Type B pancreatic cell (in vitro differentiated cells): ENCODE results near the gene TUBB6. TPM values are rescaled to one million over a fixed set of nuclear protein-coding genes. Genes with fewer than 3 reads are reported as not detected.

Experiments used
- DNase-seq: peaks from one replicate; pipeline ENCODE4 v3.0.0; 2021; ENCODE audit warnings: mixed read lengths; ENCODE audit not compliant: unreplicated experiment; ENCODE audit errors: extremely low spot score
- H3K27ac Mint-ChIP-seq: 2 replicates; pipeline ENCODE4 v1.8.0; 2021; ENCODE audit warnings: mild to moderate bottlenecking, mixed read lengths
- H3K27me3 Mint-ChIP-seq: 2 replicates; pipeline ENCODE4 v1.8.0; 2021; ENCODE audit warnings: mixed read lengths
- H3K36me3 Mint-ChIP-seq: 2 replicates; pipeline ENCODE4 v1.8.0; 2021; ENCODE audit warnings: mixed read lengths
- H3K4me1 Mint-ChIP-seq: one replicate; pipeline ENCODE4 v1.8.0; 2021; ENCODE audit warnings: mixed read lengths; ENCODE audit not compliant: unreplicated experiment
- H3K4me3 Mint-ChIP-seq: 2 replicates; pipeline ENCODE4 v1.8.0; 2021; ENCODE audit warnings: mild to moderate bottlenecking, mixed read lengths
- H3K9me3 Mint-ChIP-seq: 2 replicates; pipeline ENCODE4 v1.8.0; 2021; ENCODE audit warnings: mixed read lengths
- total RNA-seq: library from RNA; stranded (reverse); gene quantifications from 2 replicates; pipeline ENCODE4 v1.2.1, GENCODE V29; 2021; ENCODE audit warnings: low replicate concordance
- TF ChIP-seq, protein P1 (sequence below): fragments of 200-600 bp; sonication (generic); conservative IDR thresholded peaks from 2 replicates; pipeline ENCODE4 v1.5.0; 2021; ENCODE audit warnings: antibody characterized with exemption, mild to moderate bottlenecking

TUBB6 gene
- total RNA-seq, 1 donor from 2014 or later = 83.8 TPM

DNA sequence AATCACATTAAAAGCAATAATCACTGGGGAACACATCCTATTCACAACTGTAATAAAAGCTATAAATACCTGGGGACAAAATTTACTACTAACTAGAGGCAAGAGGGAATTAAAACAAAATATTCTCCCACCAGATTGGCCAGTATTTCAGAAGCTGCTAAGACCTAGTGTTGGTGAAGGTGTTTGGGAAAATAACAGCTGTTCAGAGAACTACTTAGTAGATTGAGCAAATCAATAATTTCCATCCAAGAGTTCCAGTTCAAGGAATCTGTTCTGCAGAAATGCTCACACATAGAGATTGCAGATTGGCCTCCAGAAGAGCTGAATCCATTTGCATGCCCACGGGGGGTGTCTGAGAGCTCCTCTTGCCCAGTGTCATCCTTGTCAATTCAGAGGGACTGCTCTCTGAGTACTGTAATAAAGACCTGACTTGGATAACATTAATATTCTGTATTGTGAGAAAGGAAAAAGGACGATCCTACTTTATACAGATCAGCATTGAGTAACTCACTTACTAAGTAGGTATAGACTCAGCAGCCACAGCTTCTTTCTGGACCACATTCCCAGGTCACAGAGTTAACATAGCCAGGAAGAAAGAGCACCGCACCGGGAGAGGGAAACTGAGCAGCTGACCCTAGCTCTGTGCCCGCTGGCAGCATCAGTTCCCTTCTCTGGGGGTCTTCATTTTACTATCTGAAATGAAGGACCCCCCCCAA is 5.6 kb downstream of the TUBB6 start:
- peak overlapping the region; percentile 50 for H3K4me3 Mint-ChIP-seq
- H3K36me3 Mint-ChIP-seq = peaks cover 41% of the 10 kb centered on the region
- peaks cover 18% of the 10 kb centered on the region for H3K4me1 Mint-ChIP-seq

GRCh38 chr18:12314591-12315305 is 6.7 kb downstream of the TUBB6 start:
- no peak overlapping the region for H3K4me3 Mint-ChIP-seq
- H3K9me3 Mint-ChIP-seq = peaks cover 6% of the 10 kb centered on the region
- H3K27me3 Mint-ChIP-seq = no peaks in the 10 kb centered on the region
- no peak overlapping the region for H3K27ac Mint-ChIP-seq
- DNase-seq = no peak
- peaks cover 36% of the 10 kb centered on the region for H3K36me3 Mint-ChIP-seq
- TF ChIP-seq, protein P1, sequence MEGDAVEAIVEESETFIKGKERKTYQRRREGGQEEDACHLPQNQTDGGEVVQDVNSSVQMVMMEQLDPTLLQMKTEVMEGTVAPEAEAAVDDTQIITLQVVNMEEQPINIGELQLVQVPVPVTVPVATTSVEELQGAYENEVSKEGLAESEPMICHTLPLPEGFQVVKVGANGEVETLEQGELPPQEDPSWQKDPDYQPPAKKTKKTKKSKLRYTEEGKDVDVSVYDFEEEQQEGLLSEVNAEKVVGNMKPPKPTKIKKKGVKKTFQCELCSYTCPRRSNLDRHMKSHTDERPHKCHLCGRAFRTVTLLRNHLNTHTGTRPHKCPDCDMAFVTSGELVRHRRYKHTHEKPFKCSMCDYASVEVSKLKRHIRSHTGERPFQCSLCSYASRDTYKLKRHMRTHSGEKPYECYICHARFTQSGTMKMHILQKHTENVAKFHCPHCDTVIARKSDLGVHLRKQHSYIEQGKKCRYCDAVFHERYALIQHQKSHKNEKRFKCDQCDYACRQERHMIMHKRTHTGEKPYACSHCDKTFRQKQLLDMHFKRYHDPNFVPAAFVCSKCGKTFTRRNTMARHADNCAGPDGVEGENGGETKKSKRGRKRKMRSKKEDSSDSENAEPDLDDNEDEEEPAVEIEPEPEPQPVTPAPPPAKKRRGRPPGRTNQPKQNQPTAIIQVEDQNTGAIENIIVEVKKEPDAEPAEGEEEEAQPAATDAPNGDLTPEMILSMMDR = no peak
- H3K4me1 Mint-ChIP-seq = peaks cover 13% of the 10 kb centered on the region

More for the DNA sequence above, 5.6 kb downstream of the TUBB6 start:
- no peak for DNase-seq
- Mint-ChIP-seq H3K27me3 (peaks cover 7% of the 10 kb centered on the region), H3K27ac (peak overlapping the region; percentile 40), H3K9me3 (peaks cover 6% of the 10 kb centered on the region)
- TF ChIP-seq, protein P1 = no peak

DNA sequence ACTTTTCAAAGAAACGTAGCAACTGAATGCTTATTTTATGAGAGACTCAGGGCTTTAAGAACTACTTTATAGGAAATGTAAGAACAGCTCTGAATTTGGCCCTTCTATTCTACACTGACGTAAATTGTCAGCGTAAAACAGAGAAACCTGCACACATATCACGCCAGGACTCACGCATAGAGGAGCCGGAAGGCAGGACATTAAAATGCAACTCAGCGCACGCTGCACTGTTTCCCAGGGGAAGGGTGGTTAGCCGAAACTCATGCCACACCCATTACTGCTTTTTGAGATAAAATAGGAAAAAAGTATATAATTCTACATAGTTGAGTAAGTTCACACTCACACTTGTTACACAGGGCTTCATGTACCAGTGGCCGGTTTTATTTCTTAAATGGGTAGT is 7.4 kb downstream of the TUBB6 start:
- DNase-seq = no peak
- H3K36me3 Mint-ChIP-seq = peaks cover 36% of the 10 kb centered on the region
- TF ChIP-seq, protein P1 = no peak
- no peak overlapping the region for H3K4me3 Mint-ChIP-seq
- peaks cover 12% of the 10 kb centered on the region for H3K4me1 Mint-ChIP-seq
- no peaks in the 10 kb centered on the region for H3K27me3 Mint-ChIP-seq
- peaks cover 6% of the 10 kb centered on the region for H3K9me3 Mint-ChIP-seq
- H3K27ac Mint-ChIP-seq = no peak overlapping the region

GRCh38 chr18:12315911-12316310 is 7.9 kb downstream of the TUBB6 start:
- peaks cover 6% of the 10 kb centered on the region for H3K9me3 Mint-ChIP-seq
- peaks cover 12% of the 10 kb centered on the region for H3K4me1 Mint-ChIP-seq

DNA sequence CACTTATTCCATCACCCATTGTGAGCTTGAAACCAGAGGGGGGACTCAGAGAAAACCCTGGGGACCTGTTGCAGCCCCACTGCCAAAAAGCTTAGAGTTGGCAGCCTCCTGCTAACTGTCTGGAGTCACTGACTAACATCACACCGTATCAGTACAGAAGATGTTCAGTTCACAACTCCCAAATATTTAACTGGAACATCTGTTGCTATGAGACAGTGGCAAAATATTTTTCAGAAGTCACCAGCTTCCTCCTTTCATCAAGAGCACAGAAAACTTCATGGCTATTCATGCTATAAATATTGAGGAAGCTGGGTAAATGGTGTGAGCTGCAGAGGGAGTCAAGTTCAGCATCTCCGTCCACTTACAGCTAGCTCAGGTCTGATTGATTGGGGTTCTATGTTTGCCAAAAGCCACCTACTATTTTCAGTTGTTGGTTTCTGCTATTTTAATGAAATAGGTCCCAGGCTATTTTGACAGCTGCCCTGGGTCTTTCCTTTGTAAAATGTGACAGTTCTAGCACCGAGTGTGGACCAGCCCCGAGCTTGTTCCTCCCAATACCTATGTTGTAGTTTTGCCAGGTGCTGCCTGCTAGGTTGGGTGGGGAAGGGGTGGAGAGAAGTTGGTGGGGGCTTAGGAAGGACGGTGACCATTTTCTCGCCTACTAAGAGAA is 9.8 kb downstream of the TUBB6 start:
- no peak overlapping the region for H3K4me3 Mint-ChIP-seq
- peaks cover 33% of the 10 kb centered on the region for H3K36me3 Mint-ChIP-seq
- H3K27ac Mint-ChIP-seq = peak overlapping the region; percentile 6
- H3K4me1 Mint-ChIP-seq = peaks cover 18% of the 10 kb centered on the region
- no peak for DNase-seq
- H3K9me3 Mint-ChIP-seq = no peaks in the 10 kb centered on the region
- no peaks in the 10 kb centered on the region for H3K27me3 Mint-ChIP-seq
- TF ChIP-seq, protein P1 = no peak

More at GRCh38 chr18:12315911-12316310, 7.9 kb downstream of the TUBB6 start:
- no peaks in the 10 kb centered on the region for H3K27me3 Mint-ChIP-seq
- no peak overlapping the region for H3K4me3 Mint-ChIP-seq
- no peak overlapping the region for H3K27ac Mint-ChIP-seq
- TF ChIP-seq, protein P1 = no peak
- peaks cover 35% of the 10 kb centered on the region for H3K36me3 Mint-ChIP-seq
- no peak for DNase-seq
